Measurements from ENCODE around the gene EIF4E2.

EIF4E2 gene

GRCh38 chr2:232575404-232575746 is 24.9 kb downstream of the EIF4E2 start:
- DNase-seq: no peak
- Histone ChIP-seq H3K9ac (ENCODE audit: low read depth, low read length) (no peak overlapping the region), H3K27ac (ENCODE audit: low read length) (no peak overlapping the region), H3K4me1 (ENCODE audit: insufficient read depth, low read length) (no peaks in the 10 kb centered on the region), H4K20me1 (ENCODE audit: insufficient read depth, low read length) (no peaks in the 10 kb centered on the region), H3K4me2 (ENCODE audit: insufficient read depth, low read length) (no peak overlapping the region), H3K9me3 (ENCODE audit: insufficient read depth, low read length, severe bottlenecking) (no peaks in the 10 kb centered on the region), H3K36me3 (ENCODE audit: insufficient read depth, low read length) (peaks cover 35% of the 10 kb centered on the region; the same call in 1 of the 2 replicates), H2AFZ (ENCODE audit: low read depth, low read length) (no peak overlapping the region), H3K79me2 (ENCODE audit: insufficient read depth, low read length) (no peaks in the 10 kb centered on the region), H3K27me3 (ENCODE audit: insufficient read depth, low read length, poor library complexity) (no peaks in the 10 kb centered on the region), H3K4me3 (ENCODE audit: low read depth in 1 of 2, low read length in 2 of 2) (no peak overlapping the region)
- no peak for ATAC-seq (ENCODE audit: insufficient read depth, low read depth)
- TF ChIP-seq CTCF (IDR thresholded peaks at IDR 0.05; ENCODE audit: borderline replicate concordance, extremely low read depth, low read length, poor library complexity, severe bottlenecking): no peak
- no peak for TF ChIP-seq EZH2 (IDR thresholded peaks at IDR 0.05; ENCODE audit: borderline replicate concordance, low read depth, low read length, severe bottlenecking)

GRCh38 chr2:232576995-232577394 is 26.5 kb downstream of the EIF4E2 start:
- TF ChIP-seq EZH2 (IDR thresholded peaks at IDR 0.05; ENCODE audit: borderline replicate concordance, low read depth, low read length, severe bottlenecking) (no peak), CTCF (IDR thresholded peaks at IDR 0.05; ENCODE audit: borderline replicate concordance, extremely low read depth, low read length, poor library complexity, severe bottlenecking) (no peak)
- no peak overlapping the region for H3K4me3 ChIP-seq (ENCODE audit: low read depth in 1 of 2, low read length in 2 of 2)
- no peaks in the 10 kb centered on the region for H3K79me2 ChIP-seq (ENCODE audit: insufficient read depth, low read length)

GRCh38 chr2:232577841-232578240 is 27.4 kb downstream of the EIF4E2 start:
- Histone ChIP-seq H3K36me3 (ENCODE audit: insufficient read depth, low read length) (peaks cover 36% of the 10 kb centered on the region), H3K4me2 (ENCODE audit: insufficient read depth, low read length) (no peak overlapping the region), H3K27me3 (ENCODE audit: insufficient read depth, low read length, poor library complexity) (no peaks in the 10 kb centered on the region), H3K4me3 (ENCODE audit: low read depth in 1 of 2, low read length in 2 of 2) (no peak overlapping the region), H3K9me3 (ENCODE audit: insufficient read depth, low read length, severe bottlenecking) (no peaks in the 10 kb centered on the region), H3K9ac (ENCODE audit: low read depth, low read length) (no peak overlapping the region), H3K27ac (ENCODE audit: low read length) (no peak overlapping the region), H3K79me2 (ENCODE audit: insufficient read depth, low read length) (no peaks in the 10 kb centered on the region), H3K4me1 (ENCODE audit: insufficient read depth, low read length) (no peaks in the 10 kb centered on the region), H2AFZ (ENCODE audit: low read depth, low read length) (no peak overlapping the region), H4K20me1 (ENCODE audit: insufficient read depth, low read length) (no peaks in the 10 kb centered on the region)
- TF ChIP-seq CTCF (IDR thresholded peaks at IDR 0.05; ENCODE audit: borderline replicate concordance, extremely low read depth, low read length, poor library complexity, severe bottlenecking) (no peak), EZH2 (IDR thresholded peaks at IDR 0.05; ENCODE audit: borderline replicate concordance, low read depth, low read length, severe bottlenecking) (no peak)
- ATAC-seq (ENCODE audit: insufficient read depth, low read depth) (no peak), DNase-seq (no peak)

More at GRCh38 chr2:232576995-232577394, 26.5 kb downstream of the EIF4E2 start:
- Histone ChIP-seq H3K4me2 (ENCODE audit: insufficient read depth, low read length) (no peak overlapping the region), H3K4me1 (ENCODE audit: insufficient read depth, low read length) (no peaks in the 10 kb centered on the region), H3K27ac (ENCODE audit: low read length) (no peak overlapping the region), H3K9me3 (ENCODE audit: insufficient read depth, low read length, severe bottlenecking) (no peaks in the 10 kb centered on the region), H4K20me1 (ENCODE audit: insufficient read depth, low read length) (no peaks in the 10 kb centered on the region), H3K36me3 (ENCODE audit: insufficient read depth, low read length) (peaks cover 37% of the 10 kb centered on the region), H2AFZ (ENCODE audit: low read depth, low read length) (no peak overlapping the region), H3K27me3 (ENCODE audit: insufficient read depth, low read length, poor library complexity) (no peaks in the 10 kb centered on the region), H3K9ac (ENCODE audit: low read depth, low read length) (no peak overlapping the region)
- ATAC-seq (ENCODE audit: insufficient read depth, low read depth): no peak
- DNase-seq: no peak

- Histone ChIP-seq H3K36me3 (ENCODE audit: insufficient read depth, low read length) (peaks cover 30% of the 10 kb centered on the region), H2AFZ (ENCODE audit: low read depth, low read length) (no peak overlapping the region), H3K4me1 (ENCODE audit: insufficient read depth, low read length) (no peaks in the 10 kb centered on the region), H3K9me3 (ENCODE audit: insufficient read depth, low read length, severe bottlenecking) (no peaks in the 10 kb centered on the region), H3K27me3 (ENCODE audit: insufficient read depth, low read length, poor library complexity) (no peaks in the 10 kb centered on the region), H3K9ac (ENCODE audit: low read depth, low read length) (no peak overlapping the region), H4K20me1 (ENCODE audit: insufficient read depth, low read length) (no peaks in the 10 kb centered on the region), H3K4me3 (ENCODE audit: low read depth in 1 of 2, low read length in 2 of 2) (no peak overlapping the region), H3K79me2 (ENCODE audit: insufficient read depth, low read length) (no peaks in the 10 kb centered on the region), H3K4me2 (ENCODE audit: insufficient read depth, low read length) (no peak overlapping the region), H3K27ac (ENCODE audit: low read length) (no peak overlapping the region)
- no peak for TF ChIP-seq EZH2 (IDR thresholded peaks at IDR 0.05; ENCODE audit: borderline replicate concordance, low read depth, low read length, severe bottlenecking)
- TF ChIP-seq CTCF (IDR thresholded peaks at IDR 0.05; ENCODE audit: borderline replicate concordance, extremely low read depth, low read length, poor library complexity, severe bottlenecking): no peak
- DNase-seq (no peak), ATAC-seq (ENCODE audit: insufficient read depth, low read depth) (no peak)
Measured at GRCh38 chr2:232578626-232579025, 28.1 kb downstream of the EIF4E2 start.
